Karpas-422 (cell line): Measurements from ENCODE around the gene POLD4. TPM values are rescaled to one million over a fixed set of nuclear protein-coding genes. Genes with fewer than 3 reads are reported as not detected.

Experiments used
- DNase-seq: peaks from one replicate; pipeline ENCODE4 v3.0.0-alpha.2; 2015
- H2AFZ ChIP-seq: fragments of 200-600 bp; sonication (generic); 2 replicates; pipeline ENCODE4 v1.6.1; 2014; ENCODE audit warnings: antibody characterized with exemption, low read length, mixed read lengths
- H3K27ac ChIP-seq: fragments of 200-600 bp; sonication (generic); 2 replicates; pipeline ENCODE4 v1.5.1; 2014; ENCODE audit warnings: mild to moderate bottlenecking, low read length, moderate library complexity
- H3K27me3 ChIP-seq: fragments of 200-600 bp; sonication (generic); 2 replicates; pipeline ENCODE4 v1.6.1; 2014; ENCODE audit warnings: low read length, mixed read lengths
- H3K36me3 ChIP-seq: fragments of 200-600 bp; sonication (generic); 2 replicates; pipeline ENCODE4 v1.6.1; 2014; ENCODE audit warnings: low read length, mixed read lengths; ENCODE audit not compliant: insufficient read depth
- H3K4me1 ChIP-seq: fragments of 200-600 bp; sonication (generic); 2 replicates; pipeline ENCODE4 v1.6.1; 2014; ENCODE audit warnings: mild to moderate bottlenecking, low read length, mixed read lengths
- H3K4me2 ChIP-seq: fragments of 200-600 bp; sonication (generic); 2 replicates; pipeline ENCODE4 v1.6.1; 2014; ENCODE audit warnings: low read length, low read depth, mild to moderate bottlenecking; ENCODE audit not compliant: poor library complexity, severe bottlenecking
- H3K4me3 ChIP-seq: fragments of 200-600 bp; sonication (generic); 2 replicates; pipeline ENCODE4 v1.5.1; 2014; ENCODE audit warnings: mild to moderate bottlenecking, antibody characterized with exemption, low read length, mixed read lengths
- H3K79me2 ChIP-seq: fragments of 200-600 bp; sonication (generic); 2 replicates; pipeline ENCODE4 v1.6.1; 2014; ENCODE audit warnings: mild to moderate bottlenecking, low read length, mixed read lengths
- H3K9ac ChIP-seq: fragments of 200-600 bp; sonication (generic); 2 replicates; pipeline ENCODE4 v1.6.0; 2014; ENCODE audit warnings: low read length
- H3K9me2 ChIP-seq: fragments of 200-600 bp; sonication (generic), shearing (Covaris generic); replicated peaks from 2 replicates; pipeline ENCODE4 v1.6.0; 2014; ENCODE audit warnings: mild to moderate bottlenecking, low read length, moderate library complexity; ENCODE audit not compliant: insufficient read depth
- H3K9me3 ChIP-seq: fragments of 300-700, 200-600 bp; sonication (generic); 2 replicates; pipeline ENCODE4 v1.6.1; 2014; ENCODE audit warnings: low read length, mixed read lengths
- H4K20me1 ChIP-seq: fragments of 200-600 bp; sonication (generic); 2 replicates; pipeline ENCODE4 v1.6.1; 2014; ENCODE audit warnings: mild to moderate bottlenecking, antibody characterized with exemption, low read length, low read depth; ENCODE audit not compliant: insufficient read depth
- total RNA-seq: library from RNA; depleted of rRNA; stranded (reverse); fragments of >200 nt; shearing (Covaris generic); gene quantifications from 2 replicates; pipeline ENCODE4 v1.2.3, GENCODE V29; 2014; ENCODE audit warnings: low replicate concordance

POLD4 gene
- total RNA-seq, 1 experiment from 2014 or later: 362 TPM

DNA sequence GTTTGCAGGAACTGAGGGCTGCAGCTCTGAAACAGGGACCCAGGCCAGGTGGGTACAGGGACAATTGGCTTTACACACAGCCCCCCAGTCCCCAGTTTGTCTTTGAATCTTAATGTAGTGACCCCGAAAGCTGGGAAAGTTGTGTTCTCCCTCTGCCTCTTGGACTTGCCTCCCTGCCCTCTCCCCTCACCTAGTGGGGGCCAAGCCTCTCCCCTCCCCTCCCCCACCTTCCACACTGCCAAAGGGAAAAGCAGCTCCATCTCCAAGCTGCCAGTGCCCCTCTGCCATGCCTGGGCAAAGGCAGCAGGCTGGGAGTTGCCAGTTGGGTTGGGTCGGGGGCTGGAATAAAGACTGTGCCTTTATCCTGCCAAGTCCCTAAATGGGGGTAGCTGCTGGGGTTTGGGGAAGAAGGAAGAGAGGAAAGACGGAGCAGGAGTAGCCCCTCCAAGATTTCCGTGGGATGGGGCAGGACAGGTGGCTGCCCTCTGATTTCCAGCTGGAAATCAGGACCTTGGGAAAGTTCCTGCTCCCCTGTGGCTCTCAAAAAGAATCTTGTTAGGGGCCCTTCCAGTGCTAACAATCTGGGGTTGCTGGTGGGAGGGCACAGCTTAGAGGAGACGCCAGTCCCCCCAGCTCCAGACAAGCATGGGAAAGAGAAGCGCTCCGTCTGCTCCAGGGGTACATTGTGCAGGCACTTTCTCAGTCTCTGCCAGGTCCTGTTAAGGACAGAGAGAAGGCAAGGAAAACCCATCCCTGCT is 22.9 kb upstream of the POLD4 start:
- no peak overlapping the region for H3K4me3 ChIP-seq
- DNase-seq: no peak
- no peak overlapping the region for H3K4me2 ChIP-seq
- no peak overlapping the region for H2AFZ ChIP-seq
- H3K9me3 ChIP-seq: no peaks in the 10 kb centered on the region
- no peaks in the 10 kb centered on the region for H3K9me2 ChIP-seq
- peaks cover 13% of the 10 kb centered on the region for H3K79me2 ChIP-seq
- no peaks in the 10 kb centered on the region for H3K36me3 ChIP-seq
- H4K20me1 ChIP-seq: peaks cover 4% of the 10 kb centered on the region; the same call in 1 of the 2 replicates
- no peak overlapping the region for H3K9ac ChIP-seq
- no peaks in the 10 kb centered on the region for H3K27me3 ChIP-seq
- no peak overlapping the region for H3K27ac ChIP-seq
- peaks cover 37% of the 10 kb centered on the region for H3K4me1 ChIP-seq

DNA sequence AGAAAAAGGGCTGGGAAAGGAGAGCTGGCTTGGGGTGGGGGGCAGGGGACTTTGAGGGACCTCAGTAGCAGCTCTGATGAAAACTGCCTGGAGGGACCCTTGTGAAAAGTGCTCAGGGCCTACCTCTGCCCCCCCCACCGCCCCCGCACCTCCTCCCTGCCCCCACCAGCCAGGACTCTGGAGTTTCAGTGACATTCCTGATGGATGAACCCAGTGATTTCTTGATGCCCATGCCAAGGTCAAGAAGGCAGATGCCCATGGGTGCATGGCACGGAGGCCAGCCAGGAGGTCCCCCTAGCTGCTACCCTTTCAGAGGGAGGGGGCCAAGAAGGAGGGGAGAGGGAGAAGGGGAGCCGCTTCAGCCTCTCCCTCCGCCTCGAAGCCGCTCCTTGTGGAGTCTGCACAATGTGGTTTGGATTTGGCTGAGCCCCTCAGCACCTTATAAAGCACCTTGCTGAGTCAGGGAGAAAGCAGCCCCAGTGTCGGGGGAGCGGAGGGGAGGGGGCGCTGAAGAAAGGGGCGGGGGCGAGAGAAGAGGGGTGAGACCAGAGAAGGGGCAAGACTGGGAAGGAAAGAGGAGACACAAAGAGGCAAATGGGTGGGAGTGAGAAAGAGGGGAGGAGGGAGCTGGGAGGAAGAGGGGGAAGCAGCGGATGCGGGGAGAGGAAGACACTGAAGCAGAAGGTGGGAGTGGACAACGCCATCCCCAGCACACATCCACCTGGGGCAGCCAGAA is 22.1 kb upstream of the POLD4 start:
- no peak overlapping the region for H3K9ac ChIP-seq
- no peak overlapping the region for H3K4me2 ChIP-seq
- no peak overlapping the region for H2AFZ ChIP-seq
- H3K4me3 ChIP-seq: no peak overlapping the region
- H3K27ac ChIP-seq: no peak overlapping the region
- no peaks in the 10 kb centered on the region for H3K9me3 ChIP-seq
- H3K79me2 ChIP-seq: peaks cover 21% of the 10 kb centered on the region
- H3K4me1 ChIP-seq: peaks cover 37% of the 10 kb centered on the region
- H3K27me3 ChIP-seq: no peaks in the 10 kb centered on the region
- peaks cover 4% of the 10 kb centered on the region; the same call in 1 of the 2 replicates for H4K20me1 ChIP-seq
- no peaks in the 10 kb centered on the region for H3K9me2 ChIP-seq
- DNase-seq: no peak
- no peaks in the 10 kb centered on the region for H3K36me3 ChIP-seq

GRCh38 chr11:67374571-67375281 is 21.4 kb upstream of the POLD4 start:
- H3K9ac ChIP-seq: peak overlapping the region; percentile 96
- H3K27ac ChIP-seq: no peak overlapping the region
- H3K4me1 ChIP-seq: peaks cover 44% of the 10 kb centered on the region

GRCh38 chr11:67373648-67374570 is 20.6 kb upstream of the POLD4 start:
- H3K27me3 ChIP-seq: no peaks in the 10 kb centered on the region
- H3K9me3 ChIP-seq: no peaks in the 10 kb centered on the region
- H3K4me1 ChIP-seq: peaks cover 53% of the 10 kb centered on the region
- H3K4me2 ChIP-seq: peak overlapping the region; percentile 98
- peak overlapping the region; percentile 96 for H3K9ac ChIP-seq
- no peaks in the 10 kb centered on the region for H3K36me3 ChIP-seq
- peak overlapping the region; percentile 87 for H3K27ac ChIP-seq
- H3K79me2 ChIP-seq: peaks cover 34% of the 10 kb centered on the region
- H4K20me1 ChIP-seq: peaks cover 14% of the 10 kb centered on the region
- peak; percentile 89 for DNase-seq
- no peaks in the 10 kb centered on the region for H3K9me2 ChIP-seq
- peak overlapping the region; percentile 91 for H3K4me3 ChIP-seq
- H2AFZ ChIP-seq: peak overlapping the region; percentile 8; the same call in 1 of the 2 replicates

More at GRCh38 chr11:67374571-67375281, 21.4 kb upstream of the POLD4 start:
- Histone ChIP-seq H4K20me1 (peaks cover 7% of the 10 kb centered on the region), H3K9me2 (no peaks in the 10 kb centered on the region), H3K4me2 (peak overlapping the region; percentile 98), H3K36me3 (no peaks in the 10 kb centered on the region), H3K27me3 (no peaks in the 10 kb centered on the region), H3K79me2 (peaks cover 27% of the 10 kb centered on the region), H3K9me3 (no peaks in the 10 kb centered on the region), H3K4me3 (peak overlapping the region; percentile 91; the same call in 1 of the 2 replicates), H2AFZ (no peak overlapping the region)
- no peak for DNase-seq

- Histone ChIP-seq H3K27ac (peak within 1 kb of the TSS; percentile 87), H3K4me1 (peaks cover 61% of the 10 kb centered on the region)
Observed at GRCh38 chr11:67372993-67373647, 19.8 kb upstream of the POLD4 start, which contains the start of gene CLCF1. Gene CLCF1, minus strand, starts transcription at chr11:67373598. Its CDS starts 59 bp downstream, at chr11:67373539.

GRCh38 chr11:67372321-67372992 is 19.1 kb upstream of the POLD4 start:
- DNase-seq: no peak
- peak overlapping the region; percentile 91 for H3K4me3 ChIP-seq
- no peaks in the 10 kb centered on the region for H3K36me3 ChIP-seq
- H3K4me2 ChIP-seq: peak overlapping the region; percentile 98
- peaks cover 14% of the 10 kb centered on the region for H4K20me1 ChIP-seq
- H3K4me1 ChIP-seq: peaks cover 67% of the 10 kb centered on the region
- H3K9me2 ChIP-seq: no peaks in the 10 kb centered on the region
- H3K79me2 ChIP-seq: peaks cover 44% of the 10 kb centered on the region
- no peak overlapping the region for H2AFZ ChIP-seq
- peak overlapping the region; percentile 87 for H3K27ac ChIP-seq
- H3K9ac ChIP-seq: peak overlapping the region; percentile 96
- no peaks in the 10 kb centered on the region for H3K27me3 ChIP-seq
- H3K9me3 ChIP-seq: no peaks in the 10 kb centered on the region

More at GRCh38 chr11:67372993-67373647, 19.8 kb upstream of the POLD4 start, which contains the start of gene CLCF1:
- Histone ChIP-seq H3K9me3 (no peaks in the 10 kb centered on the region), H4K20me1 (peaks cover 14% of the 10 kb centered on the region), H3K27me3 (no peaks in the 10 kb centered on the region), H3K9me2 (no peaks in the 10 kb centered on the region), H2AFZ (peak within 1 kb of the TSS; percentile 8; the same call in 1 of the 2 replicates), H3K79me2 (peaks cover 38% of the 10 kb centered on the region), H3K36me3 (no peaks in the 10 kb centered on the region), H3K4me2 (peak within 1 kb of the TSS; percentile 98), H3K9ac (peak within 1 kb of the TSS; percentile 96), H3K4me3 (peak within 1 kb of the TSS; percentile 91)
- peak; percentile 81 for DNase-seq
